ENCODE data around the gene TUBB4B. TPM values are rescaled to one million over a fixed set of nuclear protein-coding genes. Genes with fewer than 3 reads are reported as not detected.

Gene TUBB4B
- total RNA-seq, 1 donor from 2014 or later, result 463 TPM

DNA sequence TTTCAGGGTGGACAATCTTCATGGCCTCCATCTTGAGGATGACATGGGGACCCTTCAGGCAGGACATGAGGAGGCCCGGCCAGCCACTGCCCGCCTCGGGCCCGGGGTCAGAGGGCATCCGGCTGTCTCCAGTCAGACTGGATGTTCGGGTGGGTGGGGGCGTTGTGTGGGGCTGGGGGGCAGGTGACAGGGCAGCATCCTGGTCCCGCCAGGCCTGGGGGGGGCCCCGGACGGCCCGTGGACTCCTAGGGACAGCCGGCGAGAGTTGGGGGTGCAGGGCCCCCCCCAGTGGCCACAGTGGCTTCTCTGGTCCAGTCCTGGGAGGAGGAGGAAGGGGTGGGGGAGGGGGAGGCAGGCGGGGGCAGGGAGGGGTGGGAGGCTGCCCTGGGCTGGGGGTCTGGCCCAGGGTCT is 20.0 kb upstream of the TUBB4B start:
- H3K27ac ChIP-seq (replicated peaks), result peak overlapping the region; percentile 84

GRCh38 chr9:137221506-137222111 is 19.5 kb upstream of the TUBB4B start:
- TF ChIP-seq, protein P1, sequence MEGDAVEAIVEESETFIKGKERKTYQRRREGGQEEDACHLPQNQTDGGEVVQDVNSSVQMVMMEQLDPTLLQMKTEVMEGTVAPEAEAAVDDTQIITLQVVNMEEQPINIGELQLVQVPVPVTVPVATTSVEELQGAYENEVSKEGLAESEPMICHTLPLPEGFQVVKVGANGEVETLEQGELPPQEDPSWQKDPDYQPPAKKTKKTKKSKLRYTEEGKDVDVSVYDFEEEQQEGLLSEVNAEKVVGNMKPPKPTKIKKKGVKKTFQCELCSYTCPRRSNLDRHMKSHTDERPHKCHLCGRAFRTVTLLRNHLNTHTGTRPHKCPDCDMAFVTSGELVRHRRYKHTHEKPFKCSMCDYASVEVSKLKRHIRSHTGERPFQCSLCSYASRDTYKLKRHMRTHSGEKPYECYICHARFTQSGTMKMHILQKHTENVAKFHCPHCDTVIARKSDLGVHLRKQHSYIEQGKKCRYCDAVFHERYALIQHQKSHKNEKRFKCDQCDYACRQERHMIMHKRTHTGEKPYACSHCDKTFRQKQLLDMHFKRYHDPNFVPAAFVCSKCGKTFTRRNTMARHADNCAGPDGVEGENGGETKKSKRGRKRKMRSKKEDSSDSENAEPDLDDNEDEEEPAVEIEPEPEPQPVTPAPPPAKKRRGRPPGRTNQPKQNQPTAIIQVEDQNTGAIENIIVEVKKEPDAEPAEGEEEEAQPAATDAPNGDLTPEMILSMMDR (IDR thresholded peaks at IDR 0.05; ENCODE audit: borderline replicate concordance), result no peak
- no peaks in the 10 kb centered on the region for H3K27me3 ChIP-seq (ENCODE audit: low read depth)
- H3K9me3 ChIP-seq (replicated peaks), result no peaks in the 10 kb centered on the region
- DNase-seq, result no peak
- intact Hi-C loops (cut with micrococcal nuclease), result no loop called here
- peak overlapping the region; percentile 68 for H3K4me3 ChIP-seq
- peaks cover under 1% of the 10 kb centered on the region for H3K36me3 ChIP-seq
- H3K4me1 ChIP-seq, result peaks cover 59% of the 10 kb centered on the region
- peak overlapping the region; percentile 84 for H3K27ac ChIP-seq (replicated peaks)

More for the DNA sequence above, 20.0 kb upstream of the TUBB4B start:
- Histone ChIP-seq H3K4me1 (peaks cover 60% of the 10 kb centered on the region), H3K36me3 (peaks cover 6% of the 10 kb centered on the region), H3K9me3 (replicated peaks) (no peaks in the 10 kb centered on the region), H3K4me3 (peak overlapping the region; percentile 68), H3K27me3 (ENCODE audit: low read depth) (no peaks in the 10 kb centered on the region)
- intact Hi-C loops (cut with micrococcal nuclease), result no loop called here
- DNase-seq, result no peak
- TF ChIP-seq, protein P1 (IDR thresholded peaks at IDR 0.05; ENCODE audit: borderline replicate concordance), result no peak

DNA sequence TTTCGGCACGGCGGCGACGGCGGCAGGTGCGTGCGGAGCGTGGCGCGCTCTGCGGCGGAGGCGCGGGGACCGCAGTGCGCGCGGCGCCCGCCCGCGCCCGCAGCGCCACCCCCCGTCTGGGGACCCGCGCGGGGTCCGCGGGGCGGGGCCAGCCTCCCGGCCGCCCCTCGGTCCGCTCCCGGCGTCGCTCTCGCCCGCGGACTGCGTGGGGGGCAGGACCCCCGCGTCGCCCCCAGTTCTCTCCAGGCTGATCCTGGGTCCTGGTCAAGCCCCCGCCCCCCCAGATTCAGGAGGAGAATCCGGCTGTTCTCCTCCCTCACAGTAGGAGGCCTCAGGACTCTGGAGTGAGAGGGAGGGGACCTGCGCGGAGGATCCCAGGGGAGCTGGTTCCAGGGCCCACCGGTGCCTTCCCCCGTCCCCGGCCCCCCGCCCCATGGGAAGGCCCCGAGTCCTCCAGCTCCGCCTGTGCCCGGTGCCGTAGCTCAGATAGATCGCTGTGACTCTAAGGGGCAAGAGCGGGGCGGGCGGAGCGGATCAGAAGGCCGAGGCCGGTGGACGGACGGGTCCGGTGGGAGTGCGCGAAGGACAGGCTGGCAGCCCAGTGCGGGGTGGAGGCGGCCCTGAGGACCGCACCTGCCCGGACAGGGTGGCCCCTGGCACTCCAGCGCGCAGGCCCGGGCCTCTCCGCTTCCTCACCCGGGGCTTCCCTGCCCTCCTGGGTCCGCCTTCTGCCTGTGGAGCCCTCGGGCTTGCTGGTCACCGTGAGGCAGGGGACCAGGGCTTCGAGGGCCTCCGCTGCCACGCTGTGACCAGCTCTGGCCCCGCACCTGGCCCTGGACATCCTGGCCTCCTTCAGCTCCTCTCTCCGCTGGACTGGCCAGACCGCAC is 18.7 kb upstream of the TUBB4B start, which contains the start of gene RNF208:
Gene RNF208, minus strand, starts transcription at position 51 of the 888 bp plus-strand sequence. CDS start 1,028 bp downstream, outside the sequence.
- Histone ChIP-seq H3K27ac (replicated peaks) (peak within 1 kb of the TSS; percentile 96), H3K9me3 (replicated peaks) (no peaks in the 10 kb centered on the region), H3K4me3 (peak within 1 kb of the TSS; percentile 91), H3K4me1 (peaks cover 54% of the 10 kb centered on the region), H3K27me3 (ENCODE audit: low read depth) (no peaks in the 10 kb centered on the region), H3K36me3 (no peaks in the 10 kb centered on the region)
- TF ChIP-seq, protein P1 (IDR thresholded peaks at IDR 0.05; ENCODE audit: borderline replicate concordance), result no peak
- no peak for DNase-seq
- intact Hi-C loops (cut with micrococcal nuclease), result no loop called here

- no peaks in the 10 kb centered on the region for H3K36me3 ChIP-seq
- peak overlapping the region; percentile 96 for H3K27ac ChIP-seq (replicated peaks)
- peaks cover 47% of the 10 kb centered on the region for H3K4me1 ChIP-seq
- H3K4me3 ChIP-seq, result peak overlapping the region; percentile 91
- intact Hi-C loops (cut with micrococcal nuclease), result no loop called here
- H3K27me3 ChIP-seq (ENCODE audit: low read depth), result peaks cover 4% of the 10 kb centered on the region
- H3K9me3 ChIP-seq (replicated peaks), result no peaks in the 10 kb centered on the region
- peak; percentile 97 for DNase-seq
- TF ChIP-seq, protein P1 (IDR thresholded peaks at IDR 0.05; ENCODE audit: borderline replicate concordance), result no peak
Observed at GRCh38 chr9:137223078-137223970, 17.8 kb upstream of the TUBB4B start.
